Mononuclear cell (primary cell): ENCODE measurements around the gene RLBP1. TPM values are rescaled to one million over a fixed set of nuclear protein-coding genes. Genes with fewer than 3 reads are reported as not detected.

ENCODE experiments used
- H3K27me3 ChIP-seq: 2 replicates; pipeline ENCODE4 v1.6.0; 2011; ENCODE audit warnings: low read length, control low read depth; ENCODE audit not compliant: insufficient read depth
- H3K4me1 ChIP-seq: 2 replicates; pipeline ENCODE4 v1.5.1; 2011; ENCODE audit warnings: mild to moderate bottlenecking, low read length, control low read depth; ENCODE audit not compliant: insufficient read depth
- H3K4me3 ChIP-seq: 2 replicates; pipeline ENCODE4 v1.5.1; 2011; ENCODE audit warnings: mild to moderate bottlenecking, low read length, moderate library complexity
- H3K9me3 ChIP-seq: 2 replicates; pipeline ENCODE4 v1.5.1; 2011; ENCODE audit warnings: low read depth, mild to moderate bottlenecking, control low read depth, low read length
- total RNA-seq: library from RNA; depleted of rRNA; stranded (reverse); fragments of >200 nt; gene quantifications from one replicate; pipeline ENCODE4 v1.2.3, GENCODE V29; 2012

RLBP1 gene
- total RNA-seq, 1 donor, result not detected

GRCh38 chr15:89217686-89218376 is 3.5 kb downstream of the RLBP1 start:
- H3K9me3 ChIP-seq, result no peaks in the 10 kb centered on the region
- H3K27me3 ChIP-seq, result no peaks in the 10 kb centered on the region
- no peak overlapping the region for H3K4me3 ChIP-seq
- no peaks in the 10 kb centered on the region for H3K4me1 ChIP-seq

- Histone ChIP-seq H3K9me3 (no peaks in the 10 kb centered on the region), H3K27me3 (no peaks in the 10 kb centered on the region), H3K4me1 (no peaks in the 10 kb centered on the region), H3K4me3 (no peak overlapping the region)
Measured at GRCh38 chr15:89217031-89217430, 4.3 kb downstream of the RLBP1 start.

GRCh38 chr15:89215627-89216026 is 5.8 kb downstream of the RLBP1 start:
- Histone ChIP-seq H3K9me3 (no peaks in the 10 kb centered on the region), H3K4me3 (no peak overlapping the region), H3K27me3 (no peaks in the 10 kb centered on the region), H3K4me1 (no peaks in the 10 kb centered on the region)

GRCh38 chr15:89211678-89212170 is 9.7 kb downstream of the RLBP1 start:
- H3K4me1 ChIP-seq, result peaks cover 4% of the 10 kb centered on the region
- H3K9me3 ChIP-seq, result no peaks in the 10 kb centered on the region
- no peaks in the 10 kb centered on the region for H3K27me3 ChIP-seq
- H3K4me3 ChIP-seq, result no peak overlapping the region

- Histone ChIP-seq H3K4me1 (peaks cover 14% of the 10 kb centered on the region), H3K4me3 (no peak overlapping the region), H3K9me3 (no peaks in the 10 kb centered on the region), H3K27me3 (no peaks in the 10 kb centered on the region)
Measured at GRCh38 chr15:89209057-89209456, 12.3 kb downstream of the RLBP1 start.

GRCh38 chr15:89208256-89208655 is 13.1 kb downstream of the RLBP1 start:
- no peak overlapping the region for H3K4me3 ChIP-seq
- H3K27me3 ChIP-seq, result no peaks in the 10 kb centered on the region
- H3K9me3 ChIP-seq, result no peaks in the 10 kb centered on the region
- peaks cover 21% of the 10 kb centered on the region for H3K4me1 ChIP-seq

GRCh38 chr15:89206908-89207331 is 14.5 kb downstream of the RLBP1 start:
- no peaks in the 10 kb centered on the region for H3K27me3 ChIP-seq
- H3K4me3 ChIP-seq, result no peak overlapping the region
- peaks cover 21% of the 10 kb centered on the region for H3K4me1 ChIP-seq
- no peaks in the 10 kb centered on the region for H3K9me3 ChIP-seq

GRCh38 chr15:89205991-89206585 is 15.3 kb downstream of the RLBP1 start:
- Histone ChIP-seq H3K4me1 (peaks cover 21% of the 10 kb centered on the region), H3K27me3 (no peaks in the 10 kb centered on the region), H3K4me3 (no peak overlapping the region), H3K9me3 (no peaks in the 10 kb centered on the region)

- H3K4me3 ChIP-seq, result no peak overlapping the region
- no peaks in the 10 kb centered on the region for H3K9me3 ChIP-seq
- no peaks in the 10 kb centered on the region for H3K27me3 ChIP-seq
- H3K4me1 ChIP-seq, result peaks cover 21% of the 10 kb centered on the region
Measured at GRCh38 chr15:89203705-89204273, 17.6 kb downstream of the RLBP1 start.

GRCh38 chr15:89201465-89202005 is 19.8 kb downstream of the RLBP1 start:
- Histone ChIP-seq H3K9me3 (no peaks in the 10 kb centered on the region), H3K4me1 (peaks cover 14% of the 10 kb centered on the region), H3K27me3 (no peaks in the 10 kb centered on the region), H3K4me3 (no peak overlapping the region)

- Histone ChIP-seq H3K9me3 (no peaks in the 10 kb centered on the region), H3K4me1 (peaks cover 14% of the 10 kb centered on the region), H3K4me3 (no peak overlapping the region), H3K27me3 (no peaks in the 10 kb centered on the region)
Measured at GRCh38 chr15:89200182-89200581, 21.2 kb downstream of the RLBP1 start.

GRCh38 chr15:89199746-89200145 is 21.6 kb downstream of the RLBP1 start:
- H3K27me3 ChIP-seq, result no peaks in the 10 kb centered on the region
- H3K4me1 ChIP-seq, result peaks cover 13% of the 10 kb centered on the region
- no peaks in the 10 kb centered on the region for H3K9me3 ChIP-seq
- H3K4me3 ChIP-seq, result no peak overlapping the region

- Histone ChIP-seq H3K27me3 (no peaks in the 10 kb centered on the region), H3K9me3 (no peaks in the 10 kb centered on the region), H3K4me3 (no peak overlapping the region), H3K4me1 (peaks cover 6% of the 10 kb centered on the region)
Measured at GRCh38 chr15:89198934-89199333, 22.4 kb downstream of the RLBP1 start.

- Histone ChIP-seq H3K9me3 (no peaks in the 10 kb centered on the region), H3K4me3 (no peak overlapping the region), H3K27me3 (no peaks in the 10 kb centered on the region), H3K4me1 (no peaks in the 10 kb centered on the region)
Measured at GRCh38 chr15:89198196-89198595, 23.2 kb downstream of the RLBP1 start.

GRCh38 chr15:89197503-89197971 is 23.8 kb downstream of the RLBP1 start:
- Histone ChIP-seq H3K9me3 (no peaks in the 10 kb centered on the region), H3K4me1 (no peaks in the 10 kb centered on the region), H3K4me3 (no peak overlapping the region), H3K27me3 (no peaks in the 10 kb centered on the region)
